Mucosa of gallbladder (tissue), 1 donor: ENCODE data around the gene XNDC1N. TPM values are rescaled to one million over a fixed set of nuclear protein-coding genes. Genes with fewer than 3 reads are reported as not detected.

Experiments
- total RNA-seq: library from RNA; stranded (reverse); gene quantifications from one replicate; pipeline ENCODE4 v1.2.1, GENCODE V29; 2021
- donor health status: DM: no; HTN: no; CAD: no.

Gene XNDC1N
- total RNA-seq, 1 donor from 2014 or later: 11.6 TPM

Other genes with a start within 250 kb of the XNDC1N start
- not detected for gene DEFB108B, start 95.4 kb downstream of the XNDC1N start, total RNA-seq
- not detected for gene DEFB131B, start 50.1 kb downstream of the XNDC1N start, total RNA-seq
- gene RNF121, start 452 bp upstream of the XNDC1N start, total RNA-seq: 38.7 TPM
- 10.6 TPM for gene IL18BP, start 70.3 kb upstream of the XNDC1N start, total RNA-seq
- 261 TPM for gene NUMA1, start 151.9 kb upstream of the XNDC1N start, total RNA-seq
- 12.9 TPM for gene LRRC51, start 152.3 kb upstream of the XNDC1N start, total RNA-seq
- gene LAMTOR1, start 174.7 kb upstream of the XNDC1N start, total RNA-seq: 81.7 TPM
- not detected for gene TOMT, start 177.3 kb upstream of the XNDC1N start, total RNA-seq
- 33.3 TPM for gene ANAPC15, start 184.1 kb upstream of the XNDC1N start, total RNA-seq
- 0.26 TPM for gene FOLR3, start 207.1 kb upstream of the XNDC1N start, total RNA-seq